K562 (cell line): ENCODE measurements around the gene SAMD10. TPM values are rescaled to one million over a fixed set of nuclear protein-coding genes. Genes with fewer than 3 reads are reported as not detected.

Experiments used
- ATAC-seq: fragments of 200-7000 bp; cut with Tn5 transposase; 3 replicates; pipeline ENCODE4 v1.9.1; 2020; ENCODE audit warnings: moderate library complexity
- Bru-seq: library from RNA; stranded (reverse); fragments of 400-500 nt; gene quantifications from one replicate; lab custom pipeline; 2021; lab: Mats Ljungman, UMichigan
- BruChase-seq, 2 experiments: library from RNA; stranded (reverse); fragments of 400-500 nt; gene quantifications; one replicate each; lab custom pipeline; 2021; lab: Mats Ljungman, UMichigan
- BruUV-seq: library from RNA; stranded (reverse); fragments of 400-500 nt; replicated peaks from 2 replicates; lab custom pipeline; 2021; lab: Mats Ljungman, UMichigan
- CTCF ChIA-PET: fragments of 300-600 bp; formaldehyde crosslinking; extraction: SDS; loops from one replicate; lab custom pipeline; 2021; ENCODE audit warnings: low intra/inter-chr PET ratio; lab: Yijun Ruan, JAX
- POLR2A ChIA-PET: fragments of 300-600, 350-650 bp; sonication (Branson Sonifier 250); formaldehyde crosslinking; extraction: SDS; loops from one replicate; lab custom pipeline; 2021; ENCODE audit warnings: antibody characterized with exemption, inconsistent platforms; lab: Yijun Ruan, JAX
- DNase-seq, 4 experiments: peaks; one replicate each; pipeline versions ENCODE4 v3.0.0 to v3.0.0-alpha.2; 2011 to 2018; ENCODE audit warnings: low spot score in 3 of 4, mixed read lengths in 3 of 4; ENCODE audit errors: extremely low read depth in 1 of 4
- FAIRE-seq: peaks from 2 replicates; lab custom pipeline; 2011; peaks lifted over from hg19 to GRCh38; lab: Jason Lieb, UNC
- H2AFZ ChIP-seq: 2 replicates; pipeline ENCODE4 v1.6.0; 2011; ENCODE audit warnings: low read depth, low read length, control low read depth, inconsistent platforms
- H3K27ac ChIP-seq: fragments of 200-600 bp; 3 replicates; pipeline ENCODE4 v1.8.0; 2011; ENCODE audit warnings: low read depth, mild to moderate bottlenecking, control low read depth, inconsistent platforms, low read length, moderate library complexity, mixed read lengths; ENCODE audit errors: extremely low read depth
- H3K27me3 ChIP-seq, 2 experiments: fragments of 300-600 bp in 1 of 2; 2 replicates in 1 of 2; 3 replicates in 1 of 2; pipeline versions ENCODE4 v1.6.0 to v1.8.0; 2011; ENCODE audit warnings: inconsistent platforms in 2 of 2, low read length in 2 of 2, mild to moderate bottlenecking in 1 of 2, mixed read lengths in 1 of 2, moderate library complexity in 1 of 2; ENCODE audit not compliant: control insufficient read depth in 2 of 2, insufficient read depth in 2 of 2
- H3K36me3 ChIP-seq: fragments of 300-600 bp; 3 replicates; pipeline ENCODE4 v1.8.0; 2011; ENCODE audit warnings: mild to moderate bottlenecking, low read length, inconsistent platforms; ENCODE audit not compliant: control insufficient read depth, insufficient read depth
- H3K4me1 ChIP-seq, 2 experiments: fragments of 200-600 bp in 1 of 2; replicated peaks in 1 of 2; 2 replicates in 1 of 2; 3 replicates in 1 of 2; pipeline versions ENCODE4 v1.5.1 to v1.8.0; 2011; ENCODE audit warnings: inconsistent platforms in 2 of 2, low read length in 2 of 2, mild to moderate bottlenecking in 1 of 2, mixed read lengths in 1 of 2, moderate library complexity in 1 of 2; ENCODE audit not compliant: control insufficient read depth in 2 of 2, insufficient read depth in 2 of 2
- H3K4me2 ChIP-seq: 2 replicates; pipeline ENCODE4 v1.6.1; 2011; ENCODE audit warnings: low read length, control low read depth, inconsistent platforms, mixed read lengths; ENCODE audit not compliant: insufficient read depth
- H3K4me3 ChIP-seq: fragments of 200-600 bp; sonication (generic), shearing (Covaris generic); 2 replicates; pipeline ENCODE4 v1.5.1; 2016; ENCODE audit warnings: control low read depth, inconsistent platforms
- H3K79me2 ChIP-seq: fragments of 200-600 bp; 3 replicates; pipeline ENCODE4 v1.8.0; 2011; ENCODE audit warnings: low read length, inconsistent platforms; ENCODE audit not compliant: control insufficient read depth, insufficient read depth
- H3K9ac ChIP-seq, 2 experiments: 2 replicates each; pipeline versions ENCODE4 v1.6.0 to v1.6.1; 2011; ENCODE audit warnings: low read depth in 2 of 2, low read length in 2 of 2, control low read depth in 1 of 2, inconsistent platforms in 1 of 2, mild to moderate bottlenecking in 1 of 2, mixed read lengths in 1 of 2; ENCODE audit not compliant: insufficient read depth in 1 of 2
- H3K9me1 ChIP-seq: one replicate; pipeline ENCODE4 v1.6.0; 2011; ENCODE audit warnings: inconsistent platforms, mild to moderate bottlenecking, low read length, moderate library complexity; ENCODE audit not compliant: control insufficient read depth, insufficient read depth
- H3K9me3 ChIP-seq: replicated peaks from 2 replicates; pipeline ENCODE4 v1.5.1; 2011; ENCODE audit warnings: low read depth, low read length, inconsistent platforms; ENCODE audit not compliant: control insufficient read depth, insufficient read depth
- H4K20me1 ChIP-seq: replicated peaks from 2 replicates; pipeline ENCODE4 v1.6.1; 2011; ENCODE audit warnings: low read length, inconsistent platforms, mixed read lengths; ENCODE audit not compliant: control insufficient read depth, insufficient read depth
- BRD9 ChIP-seq: fragments of 450-650 bp; IDR thresholded peaks from 2 replicates; pipeline ENCODE4 v1.6.1; 2018; ENCODE audit warnings: low read depth; ENCODE audit not compliant: partially characterized antibody
- POLR2A ChIP-seq: fragments of 450-650 bp; conservative IDR thresholded peaks from 2 replicates; pipeline ENCODE4 v1.6.1; 2016
- RBBP5 ChIP-seq: fragments of 200-600 bp; sonication (generic); IDR thresholded peaks from 2 replicates; pipeline ENCODE4 v1.6.1; 2012; ENCODE audit warnings: borderline replicate concordance, mild to moderate bottlenecking, low read length, control low read depth, inconsistent platforms; ENCODE audit not compliant: insufficient read depth, poor library complexity, severe bottlenecking
- SAFB ChIP-seq: fragments of 200-400 bp; formaldehyde crosslinking; IDR thresholded peaks from 2 replicates; pipeline ENCODE4 v1.6.1; 2017; ENCODE audit warnings: low read depth, low read length, borderline replicate concordance
- ZNF77 ChIP-seq: fragments of 250-450 bp; sonication (Bioruptor Pico); IDR thresholded peaks from 2 replicates; pipeline ENCODE4 v1.5.0; 2020
- whole genome bisulfite sequencing: fragments of 100-300 bp; shearing (Covaris generic); methylation state at CpG from one replicate; pipeline ENCODE4 v1.1.6; 2016; ENCODE audit warnings: low coverage, mixed read lengths; ENCODE audit not compliant: insufficient coverage; ENCODE audit errors: missing lambda C conversion rate; 5-methylcytosine and 5-hydroxymethylcytosine counted together
- in situ Hi-C: fragments of 300-500 bp; cut with MboI; formaldehyde crosslinking; loops from 4 replicates; pipeline ENCODE4 v1.15.0; 2018; ENCODE audit warnings: inconsistent platforms, mixed read lengths
- intact Hi-C: fragments of 100-400 bp; cut with micrococcal nuclease; formaldehyde crosslinking; loops from 2 replicates; pipeline ENCODE4 v1.14.2; 2022
- long read RNA-seq, 3 experiments: library from polyadenylated mRNA in 2 of 3; library from RNA in 1 of 3; unstranded in 2 of 3; stranded (forward) in 1 of 3; transcript quantifications; one replicate each; pipeline ENCODE4 v2.0.0, GENCODE V29; 2019 to 2022
- polyA minus RNA-seq, 3 experiments: library from RNA; depleted of rRNA, polyadenylated mRNA; stranded (reverse); fragments of >200 nt; gene quantifications; 2 replicates each; pipeline ENCODE4 v1.2.3, GENCODE V29; 2011
- polyA plus RNA-seq, 8 experiments: library from polyadenylated mRNA; depleted of rRNA in 4 of 8; stranded (reverse) in 5 of 8; unstranded in 3 of 8; fragments of >200 nt; fragmentation: Nextera tagmentation in 2 of 8; fragmentation: Illumina TruSeq in 1 of 8; extraction: Ambion mirVana in 2 of 8; extraction: Trizol in 1 of 8; gene quantifications; 2 replicates each; pipeline versions ENCODE4 v1.2.1 to v1.2.3, GENCODE V29; 2011 to 2014; ENCODE audit warnings: inconsistent platforms in 1 of 8, missing spikeins in 1 of 8
- total RNA-seq, 7 experiments: library from RNA; depleted of rRNA in 6 of 7; stranded (reverse); fragments of >200 nt in 6 of 7; fragmentation: Illumina TruSeq in 2 of 7; extraction: Trizol in 2 of 7; gene quantifications; 2 replicates each; pipeline versions ENCODE4 v1.2.1 to v1.2.3, GENCODE V29; 2011 to 2021; ENCODE audit warnings: low replicate concordance in 1 of 7

Gene SAMD10
- 3.5 and 12.3 TPM in 2 replicates for total RNA-seq (2011; cell fraction: chromatin; rRNA removed; ENCODE audit: low replicate concordance)
- 7.8 and 11.8 TPM in 2 replicates for total RNA-seq (2011; cell fraction: nucleolus; rRNA removed)
- 5.1 and 7.5 TPM in 2 replicates for total RNA-seq (2011; cell fraction: nucleoplasm; rRNA removed)
- total RNA-seq (2014; rRNA removed) (4.8 and 9.8 TPM in 2 replicates), total RNA-seq (2014; rRNA removed; fragmentation: Illumina TruSeq; extraction: Trizol) (0.95 and 1.1 TPM in 2 replicates), total RNA-seq (2015; rRNA removed; fragmentation: Illumina TruSeq; extraction: Trizol) (3.5 and 4.8 TPM in 2 replicates), total RNA-seq (2021) (12.1 and 15.2 TPM in 2 replicates), polyA plus RNA-seq (2011; rRNA removed) (3.9 and 6.8 TPM in 2 replicates), polyA plus RNA-seq (2014; fragmentation: Illumina TruSeq; extraction: Trizol) (6.0 and 9.6 TPM in 2 replicates), polyA plus RNA-seq (2014; fragmentation: Nextera tagmentation; extraction: Ambion mirVana) (under 1 TPM; 0.37 to 0.52 TPM), polyA plus RNA-seq (2014; rRNA removed) (11.4 and 12.4 TPM in 2 replicates), polyA minus RNA-seq (2011; rRNA and poly(A)+ RNA removed) (0.45 and 0.67 TPM in 2 replicates), Bru-seq, nascent RNA (percentile 53 among the genes with signal in this experiment), BruChase-seq, experiment 1, labeled RNA remaining after a 2-hour chase (percentile 45 among the genes with signal in this experiment), BruChase-seq, experiment 2, labeled RNA remaining after a 6-hour chase (percentile 42 among the genes with signal in this experiment)
- 4.6 and 19.2 TPM in 2 replicates for polyA plus RNA-seq (2011; cell fraction: cytosol; rRNA removed)
- 35.1 and 67.7 TPM in 2 replicates for polyA plus RNA-seq (2011; cell fraction: nucleus; rRNA removed)
- polyA plus RNA-seq (2012) = 15.0 and 18.1 TPM in 2 replicates
- polyA minus RNA-seq (2011; cell fraction: cytosol; rRNA and poly(A)+ RNA removed) = 5.6 and 6.4 TPM in 2 replicates
- polyA minus RNA-seq (2011; cell fraction: nucleus; rRNA and poly(A)+ RNA removed) = 2.4 and 3.0 TPM in 2 replicates
- long read RNA-seq, experiment 1, partial matches to known transcripts = 3 of 18 reads
- long read RNA-seq, experiment 1, other reads (novel, unspliced or antisense) = 14 of 18 reads
- long read RNA-seq, experiment 2, partial matches to known transcripts = 2 of 9 reads
- long read RNA-seq, experiment 2, other reads (novel, unspliced or antisense) = 6 of 9 reads
- long read RNA-seq, experiment 3, partial matches to known transcripts = 0 of 5 reads
- long read RNA-seq, experiment 3, other reads (novel, unspliced or antisense) = 3 of 5 reads

DNA sequence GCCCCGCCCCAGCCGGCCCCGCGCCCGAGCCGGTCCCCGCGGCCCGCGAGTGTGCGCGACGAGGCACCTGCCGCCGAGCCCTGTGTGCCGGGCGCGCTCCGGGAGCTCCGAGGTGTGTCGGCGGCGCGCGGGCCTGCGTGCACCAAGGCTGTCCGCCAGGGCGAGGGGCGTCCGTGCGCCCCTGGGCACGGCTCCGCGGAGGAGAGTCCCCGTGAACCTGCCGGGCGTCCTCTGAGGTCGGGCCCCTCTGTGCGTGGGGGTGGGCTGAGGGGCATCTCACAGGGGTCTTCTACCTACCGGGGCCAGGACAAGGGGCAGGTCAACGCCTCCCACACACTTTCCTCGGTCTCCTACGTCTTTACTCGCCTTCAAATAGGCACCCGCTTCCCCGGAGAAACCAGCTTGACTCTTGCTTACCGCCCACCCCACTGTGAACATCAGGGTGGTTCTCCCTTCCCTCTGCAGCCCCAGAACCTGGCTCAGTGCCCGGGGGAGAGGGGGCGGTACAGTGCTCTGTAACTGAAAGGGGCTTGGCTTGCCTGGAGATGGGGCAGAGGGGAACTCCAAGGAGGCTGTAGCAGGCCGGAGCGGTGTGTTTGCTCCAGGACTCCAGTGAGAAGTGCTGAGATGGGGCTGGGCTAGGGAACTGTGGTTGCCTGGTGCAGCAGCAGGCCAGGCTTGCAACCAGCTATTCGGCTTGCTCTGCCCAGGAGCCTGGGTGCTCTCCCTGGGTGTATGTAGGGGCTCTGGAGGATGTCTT lies at the start of gene SAMD10:
Gene SAMD10 (minus strand): TSS at position 86 of the 760 bp plus-strand sequence. CDS start 175 bp downstream, outside the sequence.
- Histone ChIP-seq H3K27me3 (no peaks in the 10 kb centered on the region), H2AFZ (peak within 1 kb of the TSS; percentile 83), H3K9ac (peak within 1 kb of the TSS; percentile 86 to 92), H3K9me3 (no peaks in the 10 kb centered on the region), H3K27ac (peak within 1 kb of the TSS; percentile 83), H3K79me2 (peaks cover 33% of the 10 kb centered on the region), H4K20me1 (no peaks in the 10 kb centered on the region), H3K4me1 (peaks cover 24 to 56% of the 10 kb centered on the region in 2 experiments), H3K36me3 (peaks cover 31% of the 10 kb centered on the region; the same call in 2 of the 3 replicates), H3K4me3 (peak within 1 kb of the TSS; percentile 100), H3K4me2 (peak within 1 kb of the TSS; percentile 99), H3K9me1 (peaks cover 3% of the 10 kb centered on the region)
- ATAC-seq (peak; percentile 20), FAIRE-seq (no peak), DNase-seq (peak; percentile 63 to 77 (median 67))
- ChIA-PET POLR2A (interaction anchor here (0.6 to 1.4 kb wide), 3 partner anchors 22 to 455 kb away, joined by 3 read pairs; no protein-coding TSS in a partner anchor), CTCF (interaction anchor here (0.7 kb wide), 1 partner anchor 25 kb away, joined by 4 read pairs; no protein-coding TSS in a partner anchor)
- WGBS = 28% methylated on average over 25 of the region's 52 CpGs
- in situ Hi-C loops = no loop called here
- no TSS peak for BruUV-seq
- intact Hi-C loops = loop anchor here (5.0 to 10.0 kb wide), 3 partner anchors 73 to 195 kb away; partner anchors contain the start of genes ABHD16B and TPD52L2
- no peak for TF ChIP-seq ZNF77
- TF ChIP-seq SAFB = peak; percentile 64
- peak; percentile 53 for TF ChIP-seq RBBP5
- TF ChIP-seq POLR2A = peak; percentile 57
- TF ChIP-seq BRD9 = no peak
